Measurements from ENCODE around the gene SIX3.

Gene SIX3

GRCh38 chr2:44967727-44968432 is 26.4 kb downstream of the SIX3 start:
- TF ChIP-seq, protein P1, sequence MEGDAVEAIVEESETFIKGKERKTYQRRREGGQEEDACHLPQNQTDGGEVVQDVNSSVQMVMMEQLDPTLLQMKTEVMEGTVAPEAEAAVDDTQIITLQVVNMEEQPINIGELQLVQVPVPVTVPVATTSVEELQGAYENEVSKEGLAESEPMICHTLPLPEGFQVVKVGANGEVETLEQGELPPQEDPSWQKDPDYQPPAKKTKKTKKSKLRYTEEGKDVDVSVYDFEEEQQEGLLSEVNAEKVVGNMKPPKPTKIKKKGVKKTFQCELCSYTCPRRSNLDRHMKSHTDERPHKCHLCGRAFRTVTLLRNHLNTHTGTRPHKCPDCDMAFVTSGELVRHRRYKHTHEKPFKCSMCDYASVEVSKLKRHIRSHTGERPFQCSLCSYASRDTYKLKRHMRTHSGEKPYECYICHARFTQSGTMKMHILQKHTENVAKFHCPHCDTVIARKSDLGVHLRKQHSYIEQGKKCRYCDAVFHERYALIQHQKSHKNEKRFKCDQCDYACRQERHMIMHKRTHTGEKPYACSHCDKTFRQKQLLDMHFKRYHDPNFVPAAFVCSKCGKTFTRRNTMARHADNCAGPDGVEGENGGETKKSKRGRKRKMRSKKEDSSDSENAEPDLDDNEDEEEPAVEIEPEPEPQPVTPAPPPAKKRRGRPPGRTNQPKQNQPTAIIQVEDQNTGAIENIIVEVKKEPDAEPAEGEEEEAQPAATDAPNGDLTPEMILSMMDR (IDR thresholded peaks at IDR 0.05; ENCODE audit: insufficient read depth, low read length, poor library complexity, severe bottlenecking) = no peak
- Histone ChIP-seq H3K27me3 (replicated peaks; ENCODE audit: control insufficient read depth, insufficient read depth, low read length) (no peaks in the 10 kb centered on the region), H3K36me3 (ENCODE audit: control insufficient read depth, insufficient read depth, low read length) (no peaks in the 10 kb centered on the region), H3K4me3 (replicated peaks; ENCODE audit: low read depth, low read length) (no peak overlapping the region)
- no peak for DNase-seq (ENCODE audit: extremely low read depth, insufficient read length)

DNA sequence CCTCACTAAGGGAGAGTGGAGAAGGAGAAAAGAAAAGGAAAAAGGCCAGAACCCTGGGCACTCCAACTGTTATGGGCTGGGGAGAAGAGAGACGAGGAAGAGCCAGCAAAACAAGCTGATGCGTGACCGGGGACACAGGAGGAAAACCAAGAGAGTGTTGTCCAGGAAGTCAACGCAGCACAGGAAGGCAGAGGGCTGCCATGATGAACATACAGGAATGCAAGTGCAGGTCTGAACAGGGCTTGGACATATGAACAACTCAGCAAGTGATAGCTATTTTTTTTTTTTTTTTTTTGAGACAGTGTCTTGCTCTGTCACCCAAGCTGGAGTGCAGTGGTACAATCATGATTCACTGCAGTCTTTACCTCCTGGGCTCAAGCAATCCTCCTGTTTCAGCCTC is 28.4 kb downstream of the SIX3 start:
- no peak overlapping the region for H3K4me3 ChIP-seq (replicated peaks; ENCODE audit: low read depth, low read length)
- no peak for DNase-seq (ENCODE audit: extremely low read depth, insufficient read length)
- no peaks in the 10 kb centered on the region for H3K27me3 ChIP-seq (replicated peaks; ENCODE audit: control insufficient read depth, insufficient read depth, low read length)
- no peaks in the 10 kb centered on the region for H3K36me3 ChIP-seq (ENCODE audit: control insufficient read depth, insufficient read depth, low read length)
- TF ChIP-seq, protein P1 (IDR thresholded peaks at IDR 0.05; ENCODE audit: insufficient read depth, low read length, poor library complexity, severe bottlenecking) = no peak

DNA sequence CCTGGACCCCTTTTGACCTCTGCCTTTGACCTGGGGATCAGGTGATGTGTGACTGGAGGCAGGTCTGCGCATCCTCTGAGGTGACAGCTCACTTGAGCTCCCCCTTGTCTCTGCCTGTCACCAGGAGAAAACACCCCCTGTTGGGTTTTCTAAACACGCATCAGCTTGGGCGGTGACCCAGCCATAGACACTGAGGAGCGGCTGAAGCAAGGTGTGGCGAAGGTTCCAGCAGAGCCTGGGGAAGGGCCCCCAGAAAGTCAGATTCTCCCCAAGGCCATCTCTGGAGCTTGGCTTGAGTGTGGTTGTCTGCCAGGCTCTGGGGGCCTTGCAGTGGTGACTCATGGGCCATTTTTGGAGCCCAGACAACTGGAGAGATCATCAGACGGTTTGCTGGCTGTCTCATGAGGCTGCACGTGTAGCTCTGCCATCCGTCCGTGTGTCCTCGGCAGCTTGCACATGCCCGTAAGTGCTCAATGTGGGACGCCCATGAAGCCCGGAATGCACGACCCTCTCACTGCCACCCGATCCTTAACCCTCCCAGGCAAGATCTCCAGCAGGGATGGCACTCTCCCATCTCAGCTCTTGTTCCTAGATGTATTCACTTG is 29.4 kb downstream of the SIX3 start:
- H3K4me3 ChIP-seq (replicated peaks; ENCODE audit: low read depth, low read length) = no peak overlapping the region
- TF ChIP-seq, protein P1 (IDR thresholded peaks at IDR 0.05; ENCODE audit: insufficient read depth, low read length, poor library complexity, severe bottlenecking) = no peak
- DNase-seq (ENCODE audit: extremely low read depth, insufficient read length) = no peak
- no peaks in the 10 kb centered on the region for H3K27me3 ChIP-seq (replicated peaks; ENCODE audit: control insufficient read depth, insufficient read depth, low read length)
- no peaks in the 10 kb centered on the region for H3K36me3 ChIP-seq (ENCODE audit: control insufficient read depth, insufficient read depth, low read length)

DNA sequence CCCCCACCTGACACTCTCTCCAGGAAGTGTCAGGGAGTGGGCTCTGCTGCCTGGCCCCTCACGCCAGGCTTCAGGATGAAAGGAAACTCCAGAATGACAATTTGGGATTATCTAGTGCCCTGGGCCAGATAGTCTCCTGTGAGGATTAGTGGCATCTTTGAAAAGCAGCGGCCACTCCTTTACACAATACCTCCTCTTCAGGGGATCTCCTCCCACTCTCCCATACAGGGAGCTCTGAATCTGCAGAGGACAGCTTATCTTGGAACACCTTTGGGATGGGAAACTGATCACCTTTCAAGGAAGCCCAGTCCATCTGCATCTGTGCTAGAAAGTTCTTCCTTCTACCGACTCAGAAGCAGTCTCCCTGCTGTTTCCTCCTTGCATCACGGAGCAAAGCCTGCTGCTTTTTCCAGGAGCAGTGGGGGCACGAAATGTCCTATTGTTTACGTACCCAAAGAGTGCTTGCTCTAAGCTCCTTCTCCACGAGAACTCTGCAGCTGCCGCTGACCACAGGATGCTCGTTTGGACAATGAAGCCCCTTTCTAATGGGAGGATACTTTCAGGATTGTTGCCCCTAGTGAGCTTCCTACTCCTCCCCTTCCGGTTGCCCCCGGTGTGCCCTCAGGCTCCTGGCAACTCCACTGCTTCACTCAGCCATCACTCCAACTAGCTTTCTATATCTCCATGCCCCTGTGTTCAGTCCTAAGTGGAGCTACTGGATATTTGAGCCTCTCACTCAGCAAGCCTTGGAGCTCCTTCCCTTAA is 31.5 kb downstream of the SIX3 start:
- Histone ChIP-seq H3K36me3 (ENCODE audit: control insufficient read depth, insufficient read depth, low read length) (no peaks in the 10 kb centered on the region), H3K27me3 (replicated peaks; ENCODE audit: control insufficient read depth, insufficient read depth, low read length) (no peaks in the 10 kb centered on the region), H3K4me3 (replicated peaks; ENCODE audit: low read depth, low read length) (peak overlapping the region; percentile 51)
- no peak for DNase-seq (ENCODE audit: extremely low read depth, insufficient read length)
- TF ChIP-seq, protein P1 (IDR thresholded peaks at IDR 0.05; ENCODE audit: insufficient read depth, low read length, poor library complexity, severe bottlenecking) = no peak

- Histone ChIP-seq H3K4me3 (replicated peaks; ENCODE audit: low read depth, low read length) (no peak overlapping the region), H3K27me3 (replicated peaks; ENCODE audit: control insufficient read depth, insufficient read depth, low read length) (no peaks in the 10 kb centered on the region), H3K36me3 (ENCODE audit: control insufficient read depth, insufficient read depth, low read length) (no peaks in the 10 kb centered on the region)
- TF ChIP-seq, protein P1 (IDR thresholded peaks at IDR 0.05; ENCODE audit: insufficient read depth, low read length, poor library complexity, severe bottlenecking) = peak; percentile 58
- no peak for DNase-seq (ENCODE audit: extremely low read depth, insufficient read length)
Measured at GRCh38 chr2:44974064-44974715, 32.7 kb downstream of the SIX3 start.

Data from GM06990 (cell line).